ENCODE data around the gene MYL12B. TPM values are rescaled to one million over a fixed set of nuclear protein-coding genes. Genes with fewer than 3 reads are reported as not detected.

MYL12B gene
- 287 and 305 TPM in 2 replicates for total RNA-seq

GRCh38 chr18:3261373-3262233 lies at the start of gene MYL12B:
TSS of gene MYL12B (plus strand) at chr18:3262133. CDS start at chr18:3272899, 10,766 bp downstream.

GRCh38 chr18:3219631-3220335 lies 42.1 kb upstream of the MYL12B start, which contains the start of gene MYOM1:
TSS of gene MYOM1 (minus strand) at chr18:3219968. CDS start at chr18:3215223, 4,745 bp downstream.

DNA sequence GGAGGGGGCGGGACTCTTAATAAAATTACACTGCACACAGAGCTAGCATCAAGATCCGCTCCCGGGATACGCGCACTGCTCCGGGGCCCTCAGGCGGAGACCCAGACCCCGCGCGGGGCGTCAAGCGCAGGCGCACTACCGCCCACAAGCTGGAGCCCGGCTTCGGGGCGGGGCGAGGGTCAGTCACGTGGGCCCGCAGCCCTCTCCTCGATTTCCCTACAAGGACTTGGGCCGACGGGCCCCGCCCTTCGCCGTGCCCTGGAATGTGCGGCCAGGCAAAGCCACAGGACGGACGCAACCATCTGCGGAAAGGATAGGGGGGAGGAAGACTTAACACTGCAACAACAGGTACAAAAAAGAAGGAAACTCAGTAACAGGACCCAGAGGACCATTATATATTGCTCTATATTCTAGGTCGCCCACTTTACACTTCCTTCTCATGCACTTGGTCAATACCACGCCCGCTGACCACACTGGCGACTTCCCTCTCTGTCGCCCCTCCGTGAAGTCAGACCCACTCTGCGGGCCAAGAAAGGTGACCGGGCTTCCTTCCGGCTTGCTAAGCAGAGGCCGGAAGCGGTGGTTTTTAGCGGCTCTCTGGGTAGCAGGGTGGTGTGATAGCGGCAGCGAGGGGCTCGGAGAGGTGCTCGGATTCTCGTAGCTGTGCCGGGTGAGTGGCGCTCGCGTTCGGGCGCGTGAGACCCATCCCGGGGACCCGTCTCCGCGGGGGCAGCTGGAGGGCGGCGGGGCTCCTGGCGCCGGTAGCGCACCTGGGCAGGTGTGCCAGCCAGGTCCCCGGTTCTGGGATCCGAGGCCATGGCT lies 14.5 kb upstream of the MYL12B start, which contains the start of gene MYL12A:
MYL12A (plus strand) TSS at position 562 of the 822 bp plus-strand sequence. CDS start 5,447 bp downstream, outside the sequence.

Other genes starting within 250 kb of the MYL12B start
- 41.1 and 47.2 TPM in 2 replicates for gene LPIN2, start 249.0 kb upstream of the MYL12B start, total RNA-seq
- 0.14 and 0.22 TPM in 2 replicates for gene MYOM1, start 42.2 kb upstream of the MYL12B start, total RNA-seq
- 653 and 684 TPM in 2 replicates for gene MYL12A, start 14.3 kb upstream of the MYL12B start, total RNA-seq
- gene TGIF1, start 188.0 kb downstream of the MYL12B start, total RNA-seq, result 187 and 442 TPM in 2 replicates